ENCODE measurements around the gene SETBP1.

SETBP1 gene

DNA sequence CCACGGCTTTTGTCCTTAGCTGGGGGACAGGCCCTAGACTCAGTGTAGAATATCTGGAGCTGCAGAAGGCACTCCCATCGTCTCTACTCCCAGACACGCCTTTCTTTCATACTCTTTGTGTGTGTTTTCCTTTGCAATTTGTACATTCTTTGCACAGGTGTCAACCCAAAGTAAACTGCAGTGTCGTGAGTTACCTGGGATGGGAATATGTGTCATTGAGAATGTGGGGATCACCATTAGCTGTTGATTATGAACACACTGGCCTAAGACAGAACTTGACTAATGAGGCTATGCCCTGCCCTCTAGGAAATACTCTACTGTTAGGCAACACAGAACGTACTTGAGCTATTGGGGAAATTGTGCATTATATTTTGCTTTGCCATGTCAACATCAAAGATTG lies 233.3 kb downstream of the SETBP1 start:
- DNase-seq: no peak

DNA sequence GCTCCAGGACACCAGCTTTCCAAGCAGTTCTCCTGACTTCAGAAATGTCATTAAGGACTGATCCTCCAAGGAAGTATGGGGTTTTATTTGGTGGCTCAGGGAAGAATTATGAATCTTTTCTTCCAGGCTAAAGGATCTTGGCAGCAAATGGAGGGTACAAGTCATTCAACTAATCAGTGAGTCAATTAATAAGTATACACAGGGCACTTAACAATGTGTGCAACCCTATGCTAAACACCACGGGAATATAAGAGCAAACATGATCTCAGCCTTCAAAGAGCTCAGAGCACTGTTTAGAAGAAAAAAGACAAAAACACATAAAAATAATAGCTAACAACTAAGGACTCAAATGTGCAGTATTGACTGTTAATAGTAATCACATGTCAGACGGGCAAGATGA lies 234.5 kb downstream of the SETBP1 start:
- no peak for DNase-seq

GRCh38 chr18:44915661-44916060 lies 235.0 kb downstream of the SETBP1 start:
- DNase-seq: no peak

DNA sequence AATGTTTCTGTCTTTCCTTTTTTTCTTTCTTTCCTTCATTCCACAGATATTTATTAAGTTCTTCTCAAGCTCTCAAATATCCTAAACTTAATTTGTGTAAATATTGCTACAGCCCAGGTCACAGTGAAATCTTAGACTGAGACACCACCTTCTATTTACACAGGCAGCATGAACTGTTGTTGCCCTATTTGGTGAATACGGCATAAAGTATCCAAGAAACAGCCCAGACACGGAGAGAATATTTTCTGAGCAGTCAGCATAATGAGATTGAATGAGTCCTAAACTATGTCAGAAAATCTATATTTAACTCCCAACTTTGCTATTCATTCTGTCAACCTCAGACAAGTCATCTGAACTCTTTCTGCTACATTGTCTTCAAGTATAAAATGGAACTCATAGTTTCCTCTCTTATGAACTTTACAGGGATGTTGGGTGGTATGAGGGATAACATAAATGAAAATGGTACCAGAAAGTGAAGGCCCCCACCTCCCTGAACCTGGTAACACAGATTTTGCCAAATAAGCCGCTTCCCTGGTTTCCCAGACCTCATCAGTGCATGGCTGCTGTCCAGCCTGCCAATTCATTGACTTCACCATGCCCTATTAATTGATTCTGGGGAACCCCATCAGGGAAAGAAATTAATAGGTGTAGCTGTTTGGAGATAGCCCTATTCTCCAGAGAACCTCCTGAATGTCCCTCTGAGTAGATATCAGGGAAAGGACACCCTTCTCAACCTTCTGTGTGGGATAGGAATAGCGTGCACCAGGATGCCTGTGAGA lies 235.9 kb downstream of the SETBP1 start:
- DNase-seq: no peak

GRCh38 chr18:44917216-44918141 lies 236.8 kb downstream of the SETBP1 start:
- no peak for DNase-seq

- no peak for DNase-seq
Observed at GRCh38 chr18:44918142-44918476, 237.4 kb downstream of the SETBP1 start.

DNA sequence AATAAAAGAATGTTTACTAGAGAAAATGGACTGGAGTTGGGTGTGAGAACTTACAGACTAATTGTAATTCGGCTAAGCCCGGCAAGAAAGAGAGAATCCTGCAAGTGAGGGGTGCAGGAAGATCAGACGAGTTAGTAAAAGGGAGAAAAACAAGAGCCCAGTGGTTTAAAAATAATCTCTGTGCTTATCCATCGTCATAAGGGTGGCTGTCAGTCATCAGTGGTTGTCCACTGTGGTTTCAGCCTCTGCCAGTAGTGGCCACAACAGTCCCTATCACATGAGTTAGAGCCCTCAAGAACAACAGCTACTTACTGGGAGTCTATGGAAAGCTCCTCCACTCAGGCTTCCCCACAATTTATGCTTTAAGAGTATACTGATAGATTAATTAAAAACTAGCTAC lies 239.8 kb downstream of the SETBP1 start:
- no peak for DNase-seq

DNA sequence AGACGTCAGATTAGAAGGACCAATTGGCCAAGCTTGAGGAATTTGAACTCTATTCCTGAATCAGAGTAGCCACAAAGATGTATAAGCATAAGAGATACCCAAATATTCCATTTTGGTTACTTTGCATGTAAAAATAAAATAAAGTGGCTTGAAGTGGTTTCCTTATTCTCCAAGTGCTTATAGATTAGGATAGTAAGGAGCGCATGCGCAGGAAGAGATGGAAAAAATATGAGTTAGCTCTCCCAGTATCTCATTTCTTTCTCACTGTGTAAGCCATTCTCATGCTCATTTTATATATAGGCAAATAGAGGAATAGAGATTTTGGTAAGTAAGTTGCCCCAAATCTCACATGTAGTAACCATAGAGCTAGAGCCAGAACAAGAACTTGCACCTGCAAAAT lies 241.3 kb downstream of the SETBP1 start:
- no peak for DNase-seq

DNA sequence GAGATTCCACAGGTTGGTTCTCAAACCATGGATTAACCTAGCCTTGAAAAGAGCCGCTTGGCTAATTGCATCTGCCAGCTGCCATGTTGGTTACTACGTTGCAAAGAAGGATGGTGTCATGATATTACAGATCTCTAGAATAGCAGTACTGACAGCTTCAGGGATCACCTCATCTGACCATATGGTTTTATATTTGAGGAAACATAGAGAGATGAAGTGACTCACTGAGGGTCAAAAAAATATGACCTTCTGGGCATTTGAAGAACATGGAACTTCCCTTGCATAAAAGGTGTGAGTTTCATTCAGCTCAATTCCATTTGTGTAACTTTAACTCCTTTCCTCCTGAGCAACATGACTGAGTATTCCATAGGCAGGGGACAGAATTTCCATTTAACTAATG lies 242.3 kb downstream of the SETBP1 start:
- no peak for DNase-seq

DNA sequence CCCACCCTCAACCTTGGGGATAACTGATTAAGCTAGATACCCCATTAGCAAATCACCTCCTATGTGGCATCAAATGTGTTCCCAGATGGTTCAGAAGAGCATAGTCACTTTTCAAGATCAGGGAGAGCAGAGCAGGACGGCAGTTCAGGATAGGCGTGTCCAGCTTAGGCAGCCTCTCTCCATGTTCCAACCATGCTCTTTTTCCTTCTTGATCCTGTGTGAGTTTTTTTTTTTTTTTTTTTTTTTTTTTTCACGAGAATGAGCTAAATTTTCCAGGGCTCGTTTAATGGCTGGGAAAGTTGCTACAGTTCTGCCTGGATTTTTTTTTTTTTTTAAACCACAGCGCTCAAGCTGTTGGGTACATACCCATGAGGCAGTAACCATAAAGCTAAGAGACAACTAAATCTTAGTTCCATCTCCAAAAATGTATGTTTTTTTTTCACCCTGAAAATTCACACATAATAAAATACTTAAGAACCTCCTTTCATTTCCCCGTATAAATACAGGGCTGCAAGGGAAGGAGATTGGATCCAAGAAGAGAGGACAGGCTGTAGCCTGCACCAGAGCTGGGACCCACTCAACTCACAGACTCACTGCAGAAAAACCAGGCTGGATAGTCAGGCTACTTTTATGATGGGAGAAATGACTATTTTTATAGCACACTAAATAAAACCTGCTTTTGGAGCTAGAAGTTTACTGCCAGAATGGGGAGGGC lies 244.3 kb downstream of the SETBP1 start:
- DNase-seq: no peak

DNA sequence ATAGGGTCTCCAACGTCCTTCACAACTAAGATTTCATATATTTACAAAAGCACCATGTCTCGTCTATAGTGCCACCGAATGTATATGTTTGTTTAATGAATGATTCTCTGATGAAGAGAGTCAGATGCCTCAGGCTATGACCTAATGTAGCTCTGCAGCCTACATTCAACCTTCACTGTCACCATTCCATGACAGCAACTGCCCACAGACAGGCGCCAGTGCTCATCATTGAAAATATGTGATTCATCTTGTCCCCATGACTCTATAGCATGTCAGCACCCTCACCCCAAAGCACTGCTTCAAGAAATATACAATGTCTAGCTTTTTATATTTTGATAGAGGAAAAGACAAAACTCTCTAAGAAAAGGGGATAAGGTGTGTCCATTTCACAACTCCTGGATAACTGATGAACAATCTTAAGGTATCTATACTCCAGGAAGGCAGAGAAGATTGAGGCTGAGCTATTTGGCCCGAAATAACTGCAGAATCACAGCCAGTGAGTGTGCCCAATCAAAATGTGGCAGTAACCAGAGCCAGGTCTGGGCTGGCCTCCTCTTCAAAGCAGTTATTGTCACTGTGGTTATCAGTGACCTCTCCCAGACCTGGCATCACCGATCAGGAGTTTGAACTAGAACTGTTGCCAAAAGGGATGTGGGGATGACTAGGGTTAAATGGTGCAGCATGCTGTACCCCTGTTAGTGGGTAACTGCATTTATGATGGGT lies 246.6 kb downstream of the SETBP1 start:
- no peak for DNase-seq

- no peak for DNase-seq
Observed at GRCh38 chr18:44934901-44935300, 254.2 kb downstream of the SETBP1 start.

DNA sequence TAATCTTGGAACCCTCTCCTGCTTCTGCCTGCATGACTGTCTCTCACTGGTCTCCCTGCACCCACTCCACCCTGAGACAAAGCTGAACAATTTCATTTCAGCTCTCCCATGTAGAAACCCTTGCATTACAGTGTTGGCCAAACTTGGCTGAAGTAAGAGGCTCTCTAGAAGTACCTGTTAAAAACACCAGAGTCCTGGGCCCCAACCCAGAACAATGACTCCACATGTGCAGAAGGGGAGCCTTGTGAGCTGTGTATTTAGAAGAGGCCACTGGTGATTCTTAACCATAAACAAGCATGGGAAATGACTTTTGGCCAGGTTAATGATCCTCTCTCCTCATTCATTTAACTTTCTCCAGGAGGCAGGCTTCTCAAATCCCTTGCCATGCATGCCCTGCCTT lies 254.8 kb downstream of the SETBP1 start:
- no peak for DNase-seq

GRCh38 chr18:44936485-44936884 lies 255.8 kb downstream of the SETBP1 start:
- DNase-seq: no peak

- peak; percentile 85 for DNase-seq
Observed at GRCh38 chr18:44937960-44938719, 257.5 kb downstream of the SETBP1 start.

DNA sequence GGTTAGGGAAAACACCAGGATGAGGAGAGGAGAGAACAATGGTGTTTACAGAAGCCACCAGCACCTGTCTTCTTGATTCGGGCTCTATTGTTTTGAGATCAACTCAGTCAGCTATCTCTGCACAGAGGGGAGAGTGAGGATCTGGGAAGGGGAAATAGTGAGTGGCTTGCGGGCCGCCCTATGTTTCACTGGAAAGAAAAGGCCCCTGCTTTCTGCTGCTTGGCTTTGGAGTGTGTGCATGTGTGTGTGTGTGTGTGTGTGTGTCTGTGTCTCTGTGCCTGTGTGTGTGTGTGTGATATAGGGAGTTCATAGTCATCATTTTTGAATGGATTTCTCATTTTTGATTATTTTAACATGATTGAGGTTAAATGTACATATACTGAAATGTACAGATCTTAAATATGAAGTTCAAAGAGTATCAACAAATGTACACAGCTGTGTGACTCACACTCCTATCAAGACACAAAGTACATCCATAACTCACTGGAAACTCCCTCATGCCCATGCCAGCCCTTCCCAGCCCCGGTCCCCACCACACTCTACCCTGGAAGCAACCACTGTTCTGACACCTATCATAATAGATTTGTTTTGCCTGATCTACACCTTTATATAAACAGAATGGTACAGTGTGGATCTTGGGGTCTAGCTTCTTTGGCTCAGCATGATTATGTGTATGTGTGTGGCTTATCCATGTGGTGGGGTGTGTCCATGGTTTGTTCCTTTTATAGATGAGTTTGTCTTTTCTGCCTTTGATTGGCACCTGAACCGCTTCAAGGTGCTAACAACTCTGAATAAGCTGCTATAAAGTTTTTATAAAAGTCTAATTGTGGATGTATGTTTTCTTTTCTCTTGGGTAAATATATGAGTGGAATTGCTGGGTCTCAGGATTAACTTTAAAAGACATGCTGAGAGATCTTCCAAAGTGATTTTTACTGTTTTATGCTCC lies 258.3 kb downstream of the SETBP1 start:
- no peak for DNase-seq

- DNase-seq: no peak
Observed at GRCh38 chr18:44941516-44941915, 260.8 kb downstream of the SETBP1 start.

- DNase-seq: no peak
Observed at GRCh38 chr18:44942073-44942472, 261.4 kb downstream of the SETBP1 start.

DNA sequence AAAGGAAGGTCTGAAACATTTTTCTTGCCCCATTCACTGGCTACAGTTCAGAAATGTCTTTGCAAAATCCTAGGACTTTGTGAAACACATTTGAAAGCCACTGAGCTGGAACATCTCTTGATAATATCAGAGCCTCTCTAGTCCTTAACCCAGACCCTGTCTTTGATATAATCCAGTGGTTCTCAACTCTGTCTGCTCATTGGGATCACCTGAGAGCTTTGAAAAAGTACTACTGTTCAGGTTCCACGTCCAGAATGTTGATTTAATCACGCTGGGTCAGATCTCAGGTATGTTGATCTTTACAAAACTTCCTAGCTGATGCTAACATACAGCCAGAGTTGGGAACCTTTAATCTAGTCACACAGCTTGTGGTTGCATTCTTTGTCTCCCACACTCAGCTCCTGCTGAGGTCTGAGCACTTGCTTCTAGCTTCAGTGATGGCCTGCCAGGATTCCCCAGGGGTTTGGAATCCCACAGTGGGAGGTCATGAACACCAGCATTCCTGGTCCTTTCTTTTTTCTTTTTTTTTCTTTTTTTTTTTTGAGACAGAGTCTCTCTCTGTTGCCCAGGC lies 262.7 kb downstream of the SETBP1 start:
- no peak for DNase-seq

DNA sequence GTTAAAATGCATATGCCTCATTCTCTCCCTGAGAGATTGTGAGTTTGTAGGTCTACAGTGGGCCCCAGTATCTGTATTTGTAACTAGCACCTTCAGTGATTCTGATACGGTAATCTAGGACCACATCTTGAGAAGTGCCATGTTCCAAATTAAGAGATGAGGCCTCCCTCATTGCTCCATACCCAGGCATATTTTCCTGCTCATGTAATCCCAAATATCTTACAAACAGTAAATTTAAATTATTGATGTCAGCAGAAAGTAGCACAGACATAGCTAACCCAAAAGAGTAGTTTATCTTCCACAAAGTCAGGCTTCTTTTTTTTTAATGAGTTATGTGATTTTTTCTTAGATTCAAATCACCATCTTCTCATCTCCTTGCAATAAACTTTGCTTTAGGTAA lies 263.8 kb downstream of the SETBP1 start:
- no peak for DNase-seq

All from NCI-H2029 treated with DMSO at 0.1 percent for 48 hours (cell line).